ENCODE measurements around the gene OTX1. TPM values are rescaled to one million over a fixed set of nuclear protein-coding genes. Genes with fewer than 3 reads are reported as not detected.

OTX1 gene
- total RNA-seq, 1 donor from 2014 or later, result 31.9 TPM

DNA sequence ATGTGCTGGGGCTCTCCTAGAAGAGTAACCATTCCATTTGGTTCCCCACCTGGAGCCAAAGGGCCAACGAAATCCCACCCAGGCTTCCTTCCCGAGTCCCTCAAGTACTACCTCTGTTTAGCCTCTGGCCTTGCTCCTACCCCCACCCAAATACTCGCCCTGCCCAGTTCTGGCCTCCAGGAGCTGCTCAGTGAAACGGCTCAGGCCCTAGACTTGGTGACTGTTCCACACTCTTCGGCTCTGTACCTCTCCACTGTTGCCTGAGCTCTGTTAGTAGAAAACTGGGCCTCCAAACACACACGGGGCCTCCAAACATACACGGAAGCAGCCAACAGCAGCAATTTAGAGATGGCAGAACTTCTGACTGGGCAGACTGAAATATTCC lies 4.2 kb downstream of the OTX1 start:
- peak overlapping the region; percentile 77 for H3K27ac Mint-ChIP-seq
- DNase-seq (ENCODE audit: extremely low spot score, unreplicated experiment), result no peak
- no peaks in the 10 kb centered on the region for H3K9me3 Mint-ChIP-seq
- TF ChIP-seq, protein P1, sequence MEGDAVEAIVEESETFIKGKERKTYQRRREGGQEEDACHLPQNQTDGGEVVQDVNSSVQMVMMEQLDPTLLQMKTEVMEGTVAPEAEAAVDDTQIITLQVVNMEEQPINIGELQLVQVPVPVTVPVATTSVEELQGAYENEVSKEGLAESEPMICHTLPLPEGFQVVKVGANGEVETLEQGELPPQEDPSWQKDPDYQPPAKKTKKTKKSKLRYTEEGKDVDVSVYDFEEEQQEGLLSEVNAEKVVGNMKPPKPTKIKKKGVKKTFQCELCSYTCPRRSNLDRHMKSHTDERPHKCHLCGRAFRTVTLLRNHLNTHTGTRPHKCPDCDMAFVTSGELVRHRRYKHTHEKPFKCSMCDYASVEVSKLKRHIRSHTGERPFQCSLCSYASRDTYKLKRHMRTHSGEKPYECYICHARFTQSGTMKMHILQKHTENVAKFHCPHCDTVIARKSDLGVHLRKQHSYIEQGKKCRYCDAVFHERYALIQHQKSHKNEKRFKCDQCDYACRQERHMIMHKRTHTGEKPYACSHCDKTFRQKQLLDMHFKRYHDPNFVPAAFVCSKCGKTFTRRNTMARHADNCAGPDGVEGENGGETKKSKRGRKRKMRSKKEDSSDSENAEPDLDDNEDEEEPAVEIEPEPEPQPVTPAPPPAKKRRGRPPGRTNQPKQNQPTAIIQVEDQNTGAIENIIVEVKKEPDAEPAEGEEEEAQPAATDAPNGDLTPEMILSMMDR (conservative IDR thresholded peaks at IDR 0.05), result no peak
- H3K4me1 Mint-ChIP-seq (ENCODE audit: unreplicated experiment), result peaks cover 20% of the 10 kb centered on the region
- H3K27me3 Mint-ChIP-seq, result peaks cover 88% of the 10 kb centered on the region
- peaks cover 25% of the 10 kb centered on the region for H3K36me3 Mint-ChIP-seq
- H3K4me3 Mint-ChIP-seq, result peak overlapping the region; percentile 83

DNA sequence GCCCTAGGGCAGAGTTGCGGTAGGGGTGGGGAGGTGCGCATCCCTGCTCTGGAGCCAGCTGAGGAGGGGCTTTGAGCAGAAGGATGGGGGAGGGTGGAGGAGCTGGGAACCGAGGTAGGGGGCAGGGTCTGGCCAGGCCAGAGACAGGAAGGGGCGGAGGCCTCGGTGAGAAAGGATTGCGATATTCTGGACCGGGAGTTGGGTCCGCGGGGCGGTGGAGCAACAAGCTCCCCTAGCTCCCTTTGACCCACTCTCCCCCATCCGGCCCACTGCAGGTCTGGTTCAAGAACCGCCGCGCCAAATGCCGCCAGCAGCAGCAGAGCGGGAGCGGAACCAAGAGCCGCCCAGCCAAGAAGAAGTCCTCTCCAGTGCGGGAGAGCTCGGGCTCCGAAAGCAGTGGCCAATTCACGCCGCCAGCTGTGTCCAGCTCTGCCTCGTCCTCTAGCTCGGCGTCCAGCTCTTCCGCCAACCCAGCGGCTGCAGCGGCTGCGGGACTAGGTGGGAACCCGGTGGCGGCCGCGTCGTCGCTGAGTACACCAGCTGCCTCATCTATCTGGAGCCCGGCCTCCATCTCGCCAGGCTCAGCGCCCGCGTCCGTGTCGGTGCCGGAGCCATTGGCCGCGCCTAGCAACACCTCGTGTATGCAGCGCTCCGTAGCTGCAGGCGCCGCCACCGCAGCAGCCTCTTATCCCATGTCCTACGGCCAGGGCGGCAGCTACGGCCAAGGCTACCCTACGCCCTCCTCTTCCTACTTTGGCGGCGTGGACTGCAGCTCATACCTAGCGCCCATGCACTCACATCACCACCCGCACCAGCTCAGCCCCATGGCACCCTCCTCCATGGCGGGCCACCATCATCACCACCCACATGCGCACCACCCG lies 4.8 kb downstream of the OTX1 start:
- H3K27me3 Mint-ChIP-seq, result peaks cover 92% of the 10 kb centered on the region
- peaks cover 25% of the 10 kb centered on the region for H3K36me3 Mint-ChIP-seq
- TF ChIP-seq, protein P1 (conservative IDR thresholded peaks at IDR 0.05), result no peak
- peaks cover 24% of the 10 kb centered on the region for H3K4me1 Mint-ChIP-seq (ENCODE audit: unreplicated experiment)
- peak overlapping the region; percentile 77 for H3K27ac Mint-ChIP-seq
- H3K9me3 Mint-ChIP-seq, result no peaks in the 10 kb centered on the region
- peak; percentile 70 for DNase-seq (ENCODE audit: extremely low spot score, unreplicated experiment)
- H3K4me3 Mint-ChIP-seq, result peak overlapping the region; percentile 83

DNA sequence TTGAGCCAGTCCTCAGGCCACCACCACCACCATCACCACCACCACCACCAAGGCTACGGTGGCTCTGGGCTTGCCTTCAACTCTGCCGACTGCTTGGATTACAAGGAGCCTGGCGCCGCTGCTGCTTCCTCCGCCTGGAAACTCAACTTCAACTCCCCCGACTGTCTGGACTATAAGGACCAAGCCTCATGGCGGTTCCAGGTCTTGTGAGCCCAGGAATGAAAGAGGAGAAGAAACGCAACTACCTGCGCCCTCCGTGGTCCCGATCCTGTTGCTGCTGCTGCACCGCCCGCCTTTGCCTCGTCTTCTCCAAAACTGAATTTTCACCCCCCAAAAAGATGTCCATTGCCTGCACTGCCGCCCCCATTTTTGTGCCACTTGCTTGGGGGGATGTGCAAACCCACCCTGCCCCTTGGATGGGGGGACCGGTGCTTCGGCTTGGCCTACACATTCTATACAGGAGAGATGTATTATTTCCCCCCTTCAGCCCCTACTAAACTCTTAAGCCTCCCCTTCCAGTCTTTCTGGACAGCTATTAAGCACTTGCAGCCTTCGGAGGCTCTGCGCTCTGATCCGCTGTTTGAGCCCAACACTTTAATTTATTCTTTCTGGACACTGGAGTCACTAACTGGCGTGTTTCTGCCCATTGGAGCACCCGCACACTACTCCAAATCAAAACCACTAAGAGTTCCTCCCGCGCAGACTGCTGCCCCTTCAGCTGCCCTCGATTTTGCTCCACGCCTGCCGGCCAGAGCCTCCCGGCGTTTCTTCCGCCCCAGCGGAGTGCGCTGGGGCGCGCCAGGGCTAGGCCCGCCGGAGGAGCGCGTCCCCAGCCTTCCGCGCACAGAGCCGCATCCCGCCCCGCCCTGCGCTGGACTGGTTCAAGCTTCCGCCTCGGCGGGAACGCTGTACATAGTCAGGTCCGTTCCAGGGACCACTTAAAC lies 5.7 kb downstream of the OTX1 start:
- Mint-ChIP-seq H3K27me3 (peaks cover 94% of the 10 kb centered on the region), H3K4me3 (peak overlapping the region; percentile 83), H3K36me3 (peaks cover 25% of the 10 kb centered on the region), H3K9me3 (no peaks in the 10 kb centered on the region), H3K4me1 (ENCODE audit: unreplicated experiment) (peaks cover 24% of the 10 kb centered on the region), H3K27ac (peak overlapping the region; percentile 67)
- TF ChIP-seq, protein P1 (conservative IDR thresholded peaks at IDR 0.05), result no peak
- no peak for DNase-seq (ENCODE audit: extremely low spot score, unreplicated experiment)

DNA sequence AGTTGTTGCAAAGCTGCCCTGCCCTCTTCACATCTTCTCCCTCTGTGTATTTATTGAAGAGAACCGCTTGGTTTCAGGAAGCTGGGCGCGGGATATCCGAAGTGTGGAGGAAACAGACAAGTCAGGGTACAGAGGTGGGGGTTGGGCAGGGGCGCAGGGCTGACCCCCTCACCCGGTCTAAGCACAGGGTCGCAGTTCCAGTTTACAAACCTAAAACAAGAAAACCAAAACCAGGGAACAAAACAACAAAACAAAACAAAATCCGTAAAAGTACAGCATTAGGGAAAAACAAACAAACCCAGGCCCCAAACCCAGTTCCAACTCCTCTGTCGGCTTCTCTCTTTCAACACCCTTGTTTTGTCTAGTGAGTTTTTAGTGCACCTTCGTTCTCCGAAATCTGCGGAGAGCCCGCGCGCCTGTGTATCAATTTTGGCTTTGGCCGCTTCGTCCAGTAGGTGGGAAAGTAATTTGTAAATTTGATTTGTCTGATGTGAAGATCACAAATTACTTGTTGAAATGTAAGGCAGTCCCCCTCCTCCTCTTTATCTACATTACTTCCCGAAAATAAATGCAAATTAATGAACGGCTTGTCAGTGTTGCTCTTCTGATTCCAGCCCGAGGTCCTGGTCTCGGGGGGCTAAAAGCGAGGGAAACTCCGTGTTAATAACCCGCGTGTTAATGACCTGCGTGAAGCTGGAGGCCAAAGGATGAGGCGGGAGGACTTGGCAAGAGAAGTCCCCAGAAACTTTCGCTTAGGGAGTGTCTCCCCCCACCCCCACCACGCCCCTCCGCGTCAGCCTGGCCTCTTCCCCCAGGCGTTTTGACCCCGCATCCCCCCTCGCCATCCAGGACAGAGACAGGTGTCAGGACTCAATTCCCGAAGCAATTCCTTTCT lies 6.9 kb downstream of the OTX1 start:
- no peak for DNase-seq (ENCODE audit: extremely low spot score, unreplicated experiment)
- peak overlapping the region; percentile 83 for H3K4me3 Mint-ChIP-seq

More for the DNA sequence above, 6.9 kb downstream of the OTX1 start:
- H3K27me3 Mint-ChIP-seq, result peaks cover 95% of the 10 kb centered on the region
- TF ChIP-seq, protein P1 (conservative IDR thresholded peaks at IDR 0.05), result no peak
- no peaks in the 10 kb centered on the region for H3K9me3 Mint-ChIP-seq
- peak overlapping the region; percentile 87 for H3K27ac Mint-ChIP-seq
- peaks cover 25% of the 10 kb centered on the region for H3K36me3 Mint-ChIP-seq
- peaks cover 24% of the 10 kb centered on the region for H3K4me1 Mint-ChIP-seq (ENCODE audit: unreplicated experiment)

All from type B pancreatic cell (in vitro differentiated cells).